ENCODE results near the gene GNA12.
A peak's percentile ranks its signal among the peaks of the same experiment; 100 is the strongest.

GNA12 gene

DNA sequence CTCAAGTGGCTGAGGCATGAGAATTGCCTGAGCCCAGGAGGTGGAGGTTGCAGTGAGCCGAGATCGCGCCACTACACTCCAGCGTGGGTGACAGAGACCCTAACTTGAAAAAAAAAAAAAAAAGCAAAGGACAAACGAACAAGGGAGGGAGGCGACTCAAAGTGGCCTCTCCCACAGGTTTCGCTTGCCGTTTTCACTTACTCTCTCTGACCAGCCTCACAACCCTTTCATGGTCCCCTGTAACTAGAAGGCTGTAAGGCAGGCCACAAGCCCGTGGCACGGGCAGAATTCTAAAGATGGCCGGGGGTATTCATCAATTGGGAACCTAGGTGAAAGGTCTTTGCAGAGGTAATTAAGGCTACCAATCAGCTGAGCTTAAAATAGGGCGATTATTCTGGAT is 25.5 kb downstream of the GNA12 start:
- DNase-seq (ENCODE audit: low read depth, low spot score) = no peak

GRCh38 chr7:2818121-2818520 is 26.0 kb downstream of the GNA12 start:
- no peak for DNase-seq (ENCODE audit: low read depth, low spot score)

DNA sequence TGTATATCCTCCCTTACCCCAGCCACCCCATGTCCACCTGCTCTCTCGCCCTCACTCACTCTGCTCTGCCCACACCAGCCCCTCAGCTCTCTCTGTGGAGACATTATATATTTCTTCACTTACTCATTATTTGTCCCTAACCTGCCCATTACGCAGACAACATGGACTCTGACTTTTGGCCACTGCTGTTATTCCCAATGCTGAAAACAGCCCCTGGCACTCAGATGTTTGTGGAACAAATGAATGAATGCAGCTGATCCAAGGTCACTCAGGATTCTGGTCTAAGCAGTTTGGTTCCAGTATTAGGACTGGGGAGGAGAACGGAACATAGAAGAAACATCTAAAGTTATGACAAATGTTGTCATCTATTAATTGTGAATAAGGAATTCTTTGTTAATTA is 26.7 kb downstream of the GNA12 start:
- DNase-seq (ENCODE audit: low read depth, low spot score) = no peak

DNA sequence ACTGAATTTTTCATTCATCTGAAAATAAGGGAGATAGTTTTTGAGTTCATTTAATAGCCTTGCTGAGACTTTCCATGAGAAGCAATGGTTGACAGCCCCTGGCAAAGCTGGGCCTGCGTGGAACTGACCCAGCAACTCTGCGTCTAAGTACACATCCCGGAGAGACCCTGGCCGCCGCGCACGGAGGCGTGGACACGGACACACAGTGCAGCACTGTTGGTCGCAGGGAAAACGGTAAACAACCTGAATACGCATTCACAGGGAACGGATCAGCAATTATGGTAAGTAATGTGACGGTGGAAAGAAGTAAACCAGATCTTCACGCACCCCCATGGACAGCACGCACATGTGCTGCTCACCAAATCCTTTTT is 28.2 kb downstream of the GNA12 start:
- no peak for DNase-seq (ENCODE audit: low read depth, low spot score)

- DNase-seq (ENCODE audit: low read depth, low spot score) = peak; percentile 24
Measured at GRCh38 chr7:2814946-2815874, 28.9 kb downstream of the GNA12 start.

DNA sequence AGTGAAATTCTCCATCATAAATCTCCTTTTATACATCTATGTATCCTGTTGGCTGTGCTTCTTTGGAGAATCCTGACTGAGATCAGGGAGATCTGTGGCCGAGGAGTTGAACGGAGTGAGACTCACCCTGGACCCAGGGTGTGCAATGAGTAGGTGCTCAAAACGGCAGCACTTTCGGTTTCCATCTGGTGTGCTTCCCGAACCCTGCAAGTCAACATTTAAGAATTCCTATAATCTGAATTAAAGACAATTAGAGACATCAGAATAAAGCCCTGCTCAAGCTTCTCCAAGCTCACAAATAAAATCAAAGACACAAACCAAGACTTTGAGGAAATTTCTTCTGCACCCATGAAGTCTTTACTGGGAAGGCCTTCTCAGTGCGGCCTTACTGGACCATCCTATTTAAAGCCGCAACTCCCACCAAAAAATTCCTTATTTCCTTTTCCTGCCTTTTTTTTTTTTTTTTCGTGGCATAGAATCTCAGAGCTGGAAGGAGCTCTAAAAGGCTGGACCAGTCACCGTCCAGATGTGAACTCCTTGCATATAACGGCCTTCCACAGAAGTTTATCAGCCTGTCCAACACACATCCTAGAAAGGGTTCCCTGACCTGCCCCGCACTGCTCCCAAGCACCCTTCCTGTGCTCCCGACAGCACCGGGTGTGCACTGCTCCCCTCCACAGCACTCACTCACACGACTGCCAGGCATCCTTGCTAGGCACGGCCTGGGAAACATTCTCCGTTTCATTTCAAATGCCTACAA is 29.7 kb downstream of the GNA12 start:
- no peak for DNase-seq (ENCODE audit: low read depth, low spot score)

DNA sequence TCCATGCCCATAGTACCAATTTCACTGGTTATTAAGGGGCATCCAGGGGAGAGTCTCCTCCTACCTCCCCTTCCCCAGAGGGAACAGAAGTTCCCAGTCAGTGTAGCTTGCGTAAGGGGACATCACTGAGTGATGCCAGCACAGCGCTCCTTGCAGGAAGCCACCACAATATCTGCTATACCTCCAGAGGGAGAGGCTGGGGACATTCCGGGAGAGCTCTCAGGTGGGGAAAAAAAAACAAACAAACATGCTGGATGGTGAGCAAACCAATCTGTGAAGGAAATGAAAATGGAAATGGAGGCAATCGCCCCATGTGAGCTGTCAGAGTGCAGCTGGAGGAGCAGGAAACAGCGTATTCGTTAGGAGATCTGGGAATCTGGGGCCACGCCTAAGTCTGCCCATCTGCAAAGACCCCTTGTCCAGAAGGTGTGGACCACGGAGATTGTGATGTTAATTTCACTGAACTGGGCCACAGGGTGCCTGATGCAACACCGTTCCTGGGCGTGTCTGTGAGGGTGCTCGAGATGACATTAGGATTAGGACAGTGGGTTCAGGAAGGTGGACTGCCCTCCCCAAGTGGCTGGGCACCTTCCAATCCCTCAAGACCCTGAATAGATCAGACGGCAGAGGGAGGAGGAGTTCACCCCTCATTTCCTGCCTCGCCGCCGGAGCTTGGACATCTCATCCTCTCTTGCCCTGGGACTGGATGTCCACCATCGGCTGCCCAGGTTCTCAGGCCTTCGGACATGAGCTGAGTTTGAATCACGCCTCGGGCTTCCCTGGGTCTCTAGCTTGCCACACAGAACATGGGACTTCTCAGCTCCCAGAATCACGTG is 30.5 kb downstream of the GNA12 start:
- DNase-seq (ENCODE audit: low read depth, low spot score) = no peak

- DNase-seq (ENCODE audit: low read depth, low spot score) = no peak
Measured at GRCh38 chr7:2812831-2813230, 31.3 kb downstream of the GNA12 start.

DNA sequence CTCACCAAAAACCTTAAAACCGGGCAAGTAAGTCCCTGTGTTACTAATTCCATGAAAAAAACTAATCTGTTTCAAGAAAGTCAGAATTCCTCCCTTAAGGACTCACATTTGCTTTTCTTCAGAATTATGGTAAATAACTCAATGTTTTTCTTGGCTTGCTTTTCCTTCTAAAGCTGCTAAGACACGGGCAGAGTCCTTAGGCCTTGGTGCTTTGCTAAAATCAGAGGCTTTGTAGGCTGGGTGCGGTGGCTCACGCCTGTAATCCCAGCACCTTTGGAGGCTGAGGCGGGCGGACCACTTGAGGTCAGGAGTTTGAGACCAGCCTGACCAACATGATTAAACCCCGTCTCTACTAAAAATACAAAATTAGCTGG is 32.0 kb downstream of the GNA12 start:
- DNase-seq (ENCODE audit: low read depth, low spot score) = peak; percentile 65

GRCh38 chr7:2811476-2812113 is 32.5 kb downstream of the GNA12 start:
- DNase-seq (ENCODE audit: low read depth, low spot score) = peak; percentile 21

GRCh38 chr7:2810682-2811415 is 33.3 kb downstream of the GNA12 start:
- no peak for DNase-seq (ENCODE audit: low read depth, low spot score)

DNA sequence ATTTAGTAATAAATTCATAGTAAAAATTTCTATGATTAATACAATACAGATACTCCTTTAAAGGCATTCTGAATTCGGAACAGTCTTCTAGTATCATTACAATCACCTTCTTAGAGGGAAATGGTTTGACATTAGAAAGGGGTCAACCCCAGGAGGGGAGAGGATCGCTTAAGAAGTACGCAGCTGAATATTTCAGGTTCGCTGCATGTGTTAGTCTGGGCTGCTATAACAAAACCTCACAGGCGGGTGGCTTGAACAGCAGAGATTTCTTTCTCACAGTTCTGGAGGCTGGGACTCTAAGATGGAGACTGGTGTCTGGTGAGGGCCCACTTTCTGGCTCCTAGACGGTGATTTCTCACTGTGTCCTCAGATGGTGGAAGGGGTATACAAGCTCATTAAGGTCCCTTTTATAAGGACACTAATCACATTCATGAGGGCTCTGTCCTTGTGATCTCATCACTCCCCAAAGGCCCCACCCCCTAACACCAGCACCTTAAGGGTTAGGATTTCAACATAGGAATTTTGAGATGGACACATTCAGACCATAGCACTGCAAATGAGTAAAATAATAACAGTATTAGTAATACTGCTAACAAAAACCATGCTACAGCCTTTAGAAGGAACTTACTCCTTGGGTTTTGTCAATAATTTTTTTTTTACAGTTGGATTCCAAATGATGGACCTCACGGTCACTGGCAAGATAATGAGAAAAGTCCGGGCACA is 34.0 kb downstream of the GNA12 start:
- no peak for DNase-seq (ENCODE audit: low read depth, low spot score)

DNA sequence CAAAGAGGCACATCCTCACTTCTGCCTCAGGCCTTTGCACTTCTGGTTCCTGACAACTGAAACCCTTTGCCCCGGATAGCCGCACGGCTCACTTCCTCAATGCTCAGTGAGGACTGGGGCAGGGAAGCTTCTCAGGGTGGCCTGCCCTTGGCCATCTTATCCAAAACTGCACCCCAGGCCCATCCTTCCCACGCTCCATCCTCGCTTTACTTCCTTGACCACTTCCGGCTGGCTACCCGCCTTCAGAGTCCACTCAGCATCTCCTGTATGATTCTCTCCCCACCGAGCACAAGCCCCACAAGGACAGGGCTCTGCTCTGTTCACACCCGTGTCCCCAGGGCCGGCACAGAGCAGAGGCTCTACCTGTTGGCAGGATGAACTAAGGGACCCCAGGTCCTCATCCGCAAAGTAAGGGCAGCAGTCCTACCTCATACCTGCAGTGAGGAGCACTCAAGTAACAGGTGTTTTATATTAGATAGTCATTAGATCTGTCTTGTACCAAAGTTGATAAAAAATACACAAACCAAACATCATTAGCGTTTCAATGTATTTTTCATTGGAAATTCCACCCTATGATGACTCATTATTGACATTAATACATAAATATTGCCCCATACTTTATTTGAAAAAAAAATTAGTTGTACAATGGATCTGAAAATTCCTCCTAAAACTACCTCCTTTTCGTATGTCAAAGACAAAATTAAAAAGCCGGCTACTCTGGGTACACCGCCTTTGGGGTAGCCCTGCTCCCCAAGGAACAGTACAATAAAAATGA is 35.0 kb downstream of the GNA12 start:
- DNase-seq (ENCODE audit: low read depth, low spot score) = no peak

GRCh38 chr7:2807845-2808772 is 36.0 kb downstream of the GNA12 start:
- DNase-seq (ENCODE audit: low read depth, low spot score) = no peak

GRCh38 chr7:2807460-2807844 is 36.7 kb downstream of the GNA12 start:
- no peak for DNase-seq (ENCODE audit: low read depth, low spot score)

DNA sequence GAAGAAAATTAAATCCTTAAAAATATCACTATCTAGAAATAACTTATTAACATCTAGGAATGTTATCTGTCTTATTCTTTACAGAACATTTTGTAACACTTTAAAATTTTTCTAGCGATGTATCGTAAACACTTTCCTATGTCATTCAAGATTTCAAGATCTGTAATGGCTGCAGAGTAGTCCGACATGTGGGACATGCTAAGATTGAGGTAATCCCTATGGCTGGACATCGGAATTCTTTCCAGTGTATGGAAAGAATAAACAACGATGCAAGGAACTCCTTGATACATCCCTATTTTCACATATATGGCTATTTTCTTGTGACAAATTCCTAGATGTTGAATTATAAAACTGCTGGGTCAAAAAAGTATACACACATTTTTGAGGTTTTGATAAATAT is 37.5 kb downstream of the GNA12 start:
- DNase-seq (ENCODE audit: low read depth, low spot score) = no peak

DNA sequence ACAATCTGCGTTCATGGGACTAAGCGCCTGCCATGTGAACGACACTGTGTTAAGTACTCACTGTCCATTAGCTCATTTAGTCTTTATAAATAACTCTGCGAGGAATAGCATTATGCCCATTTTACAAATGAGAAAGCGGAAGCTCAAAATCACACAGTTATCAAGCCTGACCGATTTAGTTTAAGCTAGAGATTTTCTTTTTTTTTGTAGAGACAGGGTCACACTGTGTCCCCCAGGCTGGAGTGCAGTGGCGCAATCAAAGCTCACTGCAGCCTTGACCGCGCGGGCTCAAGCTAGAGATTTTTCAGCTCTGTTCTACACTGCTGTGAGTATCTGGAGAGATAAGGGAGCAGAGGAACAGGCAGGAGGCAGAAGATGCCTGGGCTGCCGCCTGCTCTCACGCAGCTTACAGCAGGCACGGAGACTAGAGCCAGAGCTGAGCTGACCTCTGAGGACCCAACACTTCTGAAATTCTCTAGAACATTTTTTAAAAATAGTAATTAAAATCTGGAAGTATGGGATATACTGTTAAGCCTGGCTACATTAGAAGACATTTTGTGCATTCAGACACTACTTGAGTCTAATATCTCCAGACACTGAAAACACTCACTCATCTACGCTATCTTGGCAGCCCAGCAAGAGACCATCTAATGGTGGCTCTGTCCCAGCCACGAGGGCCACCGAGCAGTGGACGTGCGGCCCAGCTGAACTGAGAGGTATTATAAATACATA is 38.7 kb downstream of the GNA12 start:
- no peak for DNase-seq (ENCODE audit: low read depth, low spot score)

Measured in astrocyte of the hippocampus (primary cell).